NB4 (cell line): ENCODE data around the gene FGD3.

ENCODE experiments used
- DNase-seq: peaks from one replicate; pipeline ENCODE4 v3.0.0; 2010; ENCODE audit warnings: low read depth
- H3K4me3 ChIP-seq: one replicate; pipeline ENCODE4 v1.5.1; 2011; ENCODE audit warnings: mild to moderate bottlenecking, low read depth, low read length, moderate library complexity
- MYC ChIP-seq: IDR thresholded peaks from 2 replicates; pipeline ENCODE4 v1.6.1; 2011; ENCODE audit warnings: low read depth, low read length
- POLR2A ChIP-seq: IDR thresholded peaks from 2 replicates; pipeline ENCODE4 v1.6.1; 2011; ENCODE audit warnings: mild to moderate bottlenecking; ENCODE audit not compliant: insufficient read length; ENCODE audit errors: extremely low read depth
- TF ChIP-seq, protein P1 (sequence below): IDR thresholded peaks from one replicate; pipeline ENCODE4 v1.5.1; 2012; ENCODE audit warnings: low read depth, low read length
- TF ChIP-seq, protein P2 (sequence below): IDR thresholded peaks from 2 replicates; pipeline ENCODE4 v1.6.1; 2011; ENCODE audit warnings: low read depth, low read length

Gene FGD3

DNA sequence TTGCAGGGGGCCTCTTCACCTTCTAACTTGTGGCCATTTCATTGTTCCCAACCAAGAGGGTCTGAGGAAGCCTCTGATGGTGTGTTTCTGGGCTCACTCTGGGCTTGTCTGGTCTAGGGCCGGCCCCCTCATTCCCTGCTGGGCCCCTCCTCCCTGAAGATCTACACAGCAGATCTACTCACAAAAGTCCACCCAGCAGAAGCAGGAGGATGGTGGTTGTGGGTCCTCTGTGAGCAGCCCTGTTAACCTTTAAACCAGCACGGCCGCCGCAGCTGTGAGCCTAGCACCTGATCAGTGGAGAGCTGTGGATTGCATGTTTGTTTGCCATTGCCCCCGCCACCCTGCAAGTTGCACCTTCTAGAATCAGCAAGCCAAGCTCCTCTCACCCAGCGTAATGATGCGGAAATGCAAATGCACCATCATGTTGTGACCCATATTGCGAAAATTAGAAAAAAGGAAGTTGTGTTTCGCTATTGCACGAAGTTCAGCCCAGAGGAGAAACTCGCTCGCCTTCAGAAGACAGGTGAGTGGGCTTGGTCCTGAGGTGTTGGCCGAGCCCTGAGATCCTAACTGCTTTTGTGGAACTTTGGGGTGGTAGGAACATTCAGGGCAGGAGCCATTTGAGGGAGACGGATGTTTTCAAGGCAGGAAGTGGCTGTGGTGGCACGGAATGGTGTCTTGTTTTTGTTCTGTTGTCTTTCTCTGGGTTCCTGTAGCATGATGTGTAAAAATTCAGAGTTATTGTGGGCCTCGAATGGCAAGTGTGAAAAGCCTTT is 16.7 kb downstream of the FGD3 start:
- TF ChIP-seq, protein P1, sequence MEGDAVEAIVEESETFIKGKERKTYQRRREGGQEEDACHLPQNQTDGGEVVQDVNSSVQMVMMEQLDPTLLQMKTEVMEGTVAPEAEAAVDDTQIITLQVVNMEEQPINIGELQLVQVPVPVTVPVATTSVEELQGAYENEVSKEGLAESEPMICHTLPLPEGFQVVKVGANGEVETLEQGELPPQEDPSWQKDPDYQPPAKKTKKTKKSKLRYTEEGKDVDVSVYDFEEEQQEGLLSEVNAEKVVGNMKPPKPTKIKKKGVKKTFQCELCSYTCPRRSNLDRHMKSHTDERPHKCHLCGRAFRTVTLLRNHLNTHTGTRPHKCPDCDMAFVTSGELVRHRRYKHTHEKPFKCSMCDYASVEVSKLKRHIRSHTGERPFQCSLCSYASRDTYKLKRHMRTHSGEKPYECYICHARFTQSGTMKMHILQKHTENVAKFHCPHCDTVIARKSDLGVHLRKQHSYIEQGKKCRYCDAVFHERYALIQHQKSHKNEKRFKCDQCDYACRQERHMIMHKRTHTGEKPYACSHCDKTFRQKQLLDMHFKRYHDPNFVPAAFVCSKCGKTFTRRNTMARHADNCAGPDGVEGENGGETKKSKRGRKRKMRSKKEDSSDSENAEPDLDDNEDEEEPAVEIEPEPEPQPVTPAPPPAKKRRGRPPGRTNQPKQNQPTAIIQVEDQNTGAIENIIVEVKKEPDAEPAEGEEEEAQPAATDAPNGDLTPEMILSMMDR = no peak
- TF ChIP-seq MYC = peak; percentile 68
- TF ChIP-seq, protein P2, sequence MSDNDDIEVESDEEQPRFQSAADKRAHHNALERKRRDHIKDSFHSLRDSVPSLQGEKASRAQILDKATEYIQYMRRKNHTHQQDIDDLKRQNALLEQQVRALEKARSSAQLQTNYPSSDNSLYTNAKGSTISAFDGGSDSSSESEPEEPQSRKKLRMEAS = peak; percentile 49; the same call in 1 of the 2 replicates
- TF ChIP-seq POLR2A = no peak
- peak; percentile 91 for DNase-seq
- peak overlapping the region; percentile 83 for H3K4me3 ChIP-seq

DNA sequence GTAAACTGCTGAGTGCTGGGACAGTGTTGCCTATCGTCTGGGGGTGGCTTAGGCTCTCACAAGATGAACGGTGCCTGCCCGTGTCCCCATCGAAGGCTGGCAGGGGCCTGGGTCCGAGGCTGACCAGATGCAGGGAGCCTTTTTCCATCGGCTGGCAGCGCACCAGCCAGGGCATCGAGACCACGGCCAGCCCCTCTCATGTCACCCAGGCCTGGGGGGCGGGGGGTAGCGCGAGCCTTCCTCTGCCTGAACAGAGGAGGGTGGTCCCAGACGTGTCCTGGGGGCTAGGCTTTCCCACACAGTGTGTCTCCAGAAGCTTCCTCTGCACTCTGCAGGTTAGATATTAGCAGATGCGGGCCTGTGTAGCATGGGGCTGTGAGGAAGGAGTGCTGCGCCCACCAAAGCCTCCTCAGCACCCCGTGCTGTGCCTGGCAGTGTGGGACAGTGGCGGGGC is 17.3 kb downstream of the FGD3 start:
- TF ChIP-seq, protein P2 = no peak
- TF ChIP-seq, protein P1 = no peak
- no peak for TF ChIP-seq MYC
- no peak for TF ChIP-seq POLR2A
- H3K4me3 ChIP-seq = peak overlapping the region; percentile 83
- no peak for DNase-seq

DNA sequence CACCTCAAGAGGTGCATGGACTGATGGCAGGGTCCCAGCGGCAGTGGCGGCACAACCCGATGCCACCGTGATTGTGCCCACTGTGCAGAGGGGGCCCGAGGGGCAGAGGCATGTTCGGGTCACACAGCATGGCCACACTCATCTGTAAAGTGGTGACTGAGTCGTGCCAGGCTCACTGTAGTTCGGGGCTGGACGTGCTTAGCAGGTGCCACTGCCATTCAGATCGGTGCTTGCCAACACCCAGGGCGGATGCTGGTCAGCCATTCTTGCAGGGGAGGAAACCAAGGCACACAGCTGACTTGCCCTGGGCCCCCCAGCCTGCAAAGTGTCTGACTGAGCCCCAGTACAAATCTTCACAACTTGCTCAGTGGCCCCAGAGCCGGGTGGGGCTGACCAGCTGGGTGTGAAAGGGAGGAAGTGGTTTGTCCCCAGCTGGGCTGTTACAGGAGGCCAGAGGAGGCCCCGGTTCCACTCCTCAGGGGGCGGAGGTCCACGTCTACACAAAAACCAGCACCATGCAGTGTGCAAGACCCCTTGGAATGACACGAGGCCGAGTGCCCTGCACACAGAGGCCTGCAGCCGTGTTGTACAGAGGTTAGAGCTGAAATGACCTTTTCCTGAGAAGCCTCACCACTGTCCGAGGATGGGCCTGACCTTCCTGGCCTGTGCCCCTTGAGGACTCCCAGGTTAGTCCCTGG is 17.9 kb downstream of the FGD3 start:
- peak; percentile 88 for DNase-seq
- peak overlapping the region; percentile 83 for H3K4me3 ChIP-seq
- TF ChIP-seq, protein P1 = no peak
- TF ChIP-seq, protein P2 = peak; percentile 75
- peak; percentile 63 for TF ChIP-seq MYC

DNA sequence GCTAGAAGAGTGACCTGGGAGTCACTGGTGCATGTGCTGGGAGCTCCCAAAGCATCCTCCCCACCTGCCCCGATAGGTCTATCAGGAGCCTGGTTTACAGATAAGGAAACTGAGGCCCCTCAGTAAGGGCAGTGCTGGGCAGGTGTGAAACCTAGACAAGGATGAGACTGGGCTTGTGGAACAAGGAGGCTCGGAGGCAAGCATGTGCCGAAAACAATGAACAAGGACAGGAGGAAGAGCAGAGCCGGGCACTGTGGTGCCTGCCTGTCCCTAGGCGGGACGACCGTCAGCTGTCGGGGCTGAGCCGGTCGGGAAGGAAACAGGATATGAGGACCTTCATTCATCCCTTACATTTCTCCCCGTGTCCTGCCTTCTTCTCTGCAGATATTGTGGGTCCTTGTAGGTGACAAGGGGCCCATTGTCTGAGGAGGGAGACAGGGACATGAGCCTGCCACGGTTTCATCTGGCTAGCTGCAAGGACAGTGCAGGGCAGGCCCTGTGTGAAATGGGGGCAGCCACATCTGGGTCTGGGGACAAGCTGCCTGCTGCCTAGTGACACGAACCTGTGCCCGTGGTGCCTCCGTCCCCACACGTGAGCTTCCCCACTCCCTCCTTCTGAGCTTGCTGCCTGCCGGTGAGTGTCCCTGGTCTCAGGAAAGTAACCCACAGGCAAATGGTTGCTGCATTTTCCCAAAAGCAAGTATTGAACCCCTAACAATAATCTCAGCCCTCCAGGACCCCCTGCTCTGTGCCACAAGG is 18.6 kb downstream of the FGD3 start:
- peak overlapping the region; percentile 83 for H3K4me3 ChIP-seq
- TF ChIP-seq MYC = no peak
- no peak for TF ChIP-seq POLR2A
- TF ChIP-seq, protein P2 = no peak
- TF ChIP-seq, protein P1 = no peak
- DNase-seq = no peak

DNA sequence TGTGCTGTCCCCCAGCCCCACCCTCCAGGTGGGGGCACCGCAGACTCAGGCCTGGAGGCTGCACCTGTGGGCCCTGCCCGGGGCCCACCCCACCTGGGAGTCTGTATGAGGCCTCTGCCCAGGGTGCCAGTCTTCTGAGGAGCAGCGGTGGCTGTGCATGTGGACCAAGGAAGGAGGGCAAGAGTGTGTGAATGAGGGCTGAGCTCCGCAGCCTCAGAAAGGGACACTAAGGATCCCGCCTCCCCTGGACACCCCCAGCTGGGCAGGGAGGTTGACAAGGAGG is 19.1 kb downstream of the FGD3 start:
- no peak for DNase-seq
- TF ChIP-seq, protein P2 = no peak
- no peak for TF ChIP-seq POLR2A
- TF ChIP-seq, protein P1 = no peak
- no peak for TF ChIP-seq MYC
- no peak overlapping the region for H3K4me3 ChIP-seq
